Activated CD8-positive, alpha-beta memory T cell treated with anti-CD3 and anti-CD28 coated beads, Interleukin-2, amount 50 U/mL, for 24 hours (primary cell): Measurements from ENCODE around the gene BLACAT1.
"Not testable (repeated sequence)": the region's sequence is repeated elsewhere in the genome, so short reads cannot be mapped to it uniquely, and the experiment has no call there.

ENCODE experiments used
- DNase-seq: peaks from one replicate; pipeline ENCODE4 v3.0.0-alpha.2; 2020; ENCODE audit errors: extremely low read depth

Gene BLACAT1

DNA sequence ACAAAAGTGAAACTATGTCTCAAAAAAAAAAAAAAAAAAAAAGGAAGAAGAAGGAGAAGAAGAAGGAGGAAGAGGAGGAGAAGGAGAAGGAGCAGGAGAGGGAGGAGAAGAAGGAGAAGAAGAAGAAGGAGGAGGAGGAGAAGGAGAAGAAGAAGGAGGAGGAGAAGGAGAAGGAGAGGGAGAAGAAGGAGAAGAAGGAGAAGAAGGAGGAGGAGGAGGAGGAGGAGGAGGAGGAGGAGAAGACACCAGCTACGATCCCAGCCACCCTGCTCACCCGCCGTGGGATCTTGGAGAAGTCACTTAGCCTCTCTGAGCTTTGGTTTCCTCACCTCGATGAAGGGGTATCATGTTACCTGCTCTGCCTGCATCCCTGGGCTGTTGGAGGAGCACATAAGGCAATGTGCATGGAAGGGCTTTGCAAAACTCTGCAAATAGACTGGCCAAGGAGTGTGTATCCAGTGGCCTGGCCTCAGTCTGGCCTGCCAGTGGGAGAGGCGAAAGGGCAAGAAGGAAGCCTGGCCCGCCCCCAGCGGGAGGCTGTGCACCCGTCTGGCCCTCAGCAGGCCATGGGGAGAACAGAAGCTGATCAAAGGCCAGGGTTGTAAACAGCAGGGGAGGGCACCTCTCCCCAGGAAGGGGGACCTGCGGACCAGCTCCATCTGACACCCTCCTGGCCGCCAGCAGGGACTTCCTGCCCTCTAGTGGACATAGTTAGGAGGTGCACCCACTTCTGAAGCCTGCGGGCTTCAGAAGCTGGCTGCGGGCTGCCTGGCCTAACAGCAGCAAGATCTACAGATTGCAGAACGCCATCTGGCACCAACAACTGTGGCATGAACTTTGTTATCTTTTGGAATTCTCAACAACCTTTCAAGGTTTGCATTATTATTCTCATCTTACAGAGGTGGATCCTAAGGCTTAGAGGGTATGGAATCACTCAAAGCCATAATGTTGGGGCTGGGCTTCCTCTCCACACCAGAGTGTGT, 29.4 kb upstream of the BLACAT1 start:
- DNase-seq: no peak

DNA sequence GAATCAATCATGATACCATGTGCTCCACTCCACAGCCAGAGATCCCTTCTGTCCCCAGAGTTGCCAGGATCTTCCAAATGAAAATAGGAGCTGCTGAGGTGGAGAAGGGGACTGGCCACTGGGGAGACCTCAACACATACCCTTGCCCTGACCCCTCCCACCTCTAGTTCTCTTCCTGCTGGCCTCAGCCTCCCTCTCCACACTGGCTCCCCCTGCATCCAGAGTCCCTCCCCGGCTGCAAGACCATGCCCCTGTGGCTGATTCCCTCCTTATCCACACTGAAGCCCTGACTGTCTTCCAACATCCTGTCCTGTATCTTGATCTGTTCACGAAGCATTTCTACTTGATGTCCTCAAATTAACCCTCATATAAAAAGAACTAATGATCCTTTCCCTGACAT, 27.5 kb upstream of the BLACAT1 start:
- no peak for DNase-seq

DNA sequence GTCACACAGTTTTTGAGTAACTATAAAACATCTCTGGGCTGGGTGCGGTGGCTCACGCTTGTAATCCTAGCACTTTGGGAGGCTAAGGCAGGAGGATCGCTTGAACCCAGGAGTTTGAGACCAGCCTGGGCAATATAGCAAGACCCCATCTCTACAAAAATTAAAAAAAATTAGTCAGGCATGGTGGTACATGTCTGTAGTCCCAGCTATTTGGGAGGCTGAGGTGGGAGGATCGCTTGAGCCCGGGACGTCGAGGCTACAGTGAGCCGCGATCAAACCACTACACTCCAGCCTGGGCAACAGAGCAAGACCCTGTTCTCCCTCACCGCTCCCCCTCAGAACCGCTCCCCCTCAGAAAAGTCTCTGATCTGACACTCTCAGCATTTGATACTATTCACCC, 26.7 kb upstream of the BLACAT1 start:
- not testable (repeated sequence) for DNase-seq

DNA sequence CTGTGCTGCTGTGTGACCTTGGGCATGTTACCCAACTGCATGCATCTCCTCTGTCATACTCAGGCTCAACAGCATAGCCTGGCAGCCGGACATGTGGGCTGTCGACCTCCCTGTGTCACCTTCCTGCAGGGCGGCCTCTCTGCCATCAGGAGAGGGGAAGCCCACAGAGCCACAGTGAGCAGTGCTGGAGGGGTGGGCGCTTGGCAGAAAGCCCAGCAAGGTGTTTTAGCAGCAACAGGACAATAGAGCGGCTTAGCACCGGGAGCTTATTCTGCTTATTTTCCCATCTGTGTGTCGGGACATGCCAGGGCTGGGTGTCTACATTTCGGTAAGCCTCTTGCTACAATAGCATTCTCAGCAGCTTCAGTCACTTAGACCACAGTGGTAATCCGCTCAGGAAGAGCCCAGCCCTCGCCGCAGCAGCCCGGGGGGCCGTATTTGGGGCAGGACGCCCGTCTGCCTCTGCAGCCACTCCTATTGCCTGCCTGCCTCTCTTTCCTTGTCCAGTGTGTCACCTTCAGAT, 25.8 kb upstream of the BLACAT1 start:
- DNase-seq: no peak

DNA sequence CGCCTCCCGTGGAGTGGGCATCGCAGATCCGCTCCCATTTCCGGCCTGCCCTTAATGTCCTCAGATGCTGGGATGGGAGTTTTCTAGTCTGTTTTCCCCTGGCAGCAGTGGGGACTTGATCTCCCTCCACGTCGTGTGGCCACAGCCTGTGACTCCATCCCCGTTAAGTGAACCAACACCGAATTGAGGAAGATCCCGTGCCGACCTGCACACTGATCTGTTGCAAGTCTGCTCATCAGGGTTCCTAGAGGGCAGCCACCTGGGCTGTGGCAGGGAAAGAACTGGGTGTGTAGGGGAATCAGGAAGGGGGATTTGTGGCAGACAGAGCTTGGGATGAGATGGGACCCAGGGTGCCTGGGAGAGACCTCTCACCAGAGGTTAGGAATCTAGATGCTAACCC, 25.4 kb upstream of the BLACAT1 start:
- no peak for DNase-seq

DNA sequence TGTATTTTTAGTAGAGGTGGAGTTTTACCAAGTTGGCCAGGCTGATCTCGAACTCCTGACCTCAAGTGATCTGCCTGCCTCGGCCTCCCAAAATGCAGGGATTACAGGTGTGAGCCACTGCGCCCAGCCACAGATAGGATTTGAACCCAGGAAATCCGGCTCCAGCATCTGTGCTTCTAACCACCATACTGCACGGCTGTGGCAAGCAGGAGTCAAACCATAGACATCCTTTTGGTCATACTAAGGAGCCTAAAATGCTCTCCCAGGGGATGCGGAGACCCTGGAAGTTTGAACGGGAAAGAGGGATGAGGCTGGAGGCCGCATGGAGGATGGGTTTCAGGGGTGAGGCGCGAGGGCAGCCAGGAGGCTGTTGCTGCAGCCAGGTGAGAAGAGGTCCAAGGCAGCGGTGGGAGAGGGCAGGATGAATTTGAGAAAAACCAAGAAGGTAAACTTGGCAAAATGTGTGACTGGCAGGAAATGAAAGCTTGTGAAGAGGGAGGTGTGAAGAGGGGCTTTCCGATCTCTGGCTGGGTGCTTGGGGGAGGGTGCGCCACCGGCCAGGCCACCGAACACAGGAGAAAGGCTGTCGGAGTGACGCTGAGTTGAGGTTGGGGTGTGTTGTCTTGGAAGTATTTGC, 24.6 kb upstream of the BLACAT1 start:
- DNase-seq: peak; percentile 32

DNA sequence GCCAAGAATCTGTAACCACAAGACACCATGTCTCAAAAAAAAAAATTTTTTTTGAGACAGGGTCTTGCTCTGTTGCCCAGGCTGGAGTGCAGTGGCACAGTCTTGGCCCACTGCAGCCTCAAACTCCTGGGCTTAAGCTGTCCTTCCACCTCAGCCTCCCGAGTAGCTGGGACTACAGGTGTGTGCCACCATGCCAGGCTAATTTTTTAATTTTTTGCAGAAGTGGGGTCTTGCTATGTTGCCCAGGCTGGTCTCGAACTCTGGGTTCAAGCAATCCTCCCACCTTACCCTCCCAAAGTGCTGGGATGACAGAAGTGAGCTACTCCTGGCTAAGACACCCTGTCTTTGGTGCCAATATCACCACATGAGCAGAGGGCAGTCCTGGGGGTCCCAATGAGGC, 23.1 kb upstream of the BLACAT1 start:
- not testable (repeated sequence) for DNase-seq

DNA sequence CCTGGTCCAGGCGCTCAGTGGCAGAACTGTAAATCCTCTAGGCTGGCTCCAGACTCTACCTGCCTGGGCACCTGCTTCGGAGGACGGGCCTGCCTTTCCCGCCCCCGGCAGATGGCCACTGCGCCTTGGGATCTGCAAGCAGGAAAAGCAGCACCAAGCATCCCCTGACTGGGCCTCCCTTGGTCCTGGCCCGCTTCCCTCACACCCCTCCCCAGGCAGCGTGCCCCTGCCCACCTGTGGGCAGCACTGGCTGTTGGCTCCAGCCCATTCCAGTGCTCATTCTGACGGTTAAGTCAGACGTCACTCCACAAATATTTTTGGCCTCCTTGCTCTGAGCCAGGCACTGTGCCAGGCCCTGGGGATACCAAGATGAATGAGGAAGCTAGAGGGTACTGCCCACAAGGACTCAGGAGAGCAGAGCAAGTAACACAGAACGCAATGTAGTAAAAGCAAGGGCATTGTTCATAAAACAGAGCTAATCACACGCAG, 22.0 kb upstream of the BLACAT1 start:
- no peak for DNase-seq

DNA sequence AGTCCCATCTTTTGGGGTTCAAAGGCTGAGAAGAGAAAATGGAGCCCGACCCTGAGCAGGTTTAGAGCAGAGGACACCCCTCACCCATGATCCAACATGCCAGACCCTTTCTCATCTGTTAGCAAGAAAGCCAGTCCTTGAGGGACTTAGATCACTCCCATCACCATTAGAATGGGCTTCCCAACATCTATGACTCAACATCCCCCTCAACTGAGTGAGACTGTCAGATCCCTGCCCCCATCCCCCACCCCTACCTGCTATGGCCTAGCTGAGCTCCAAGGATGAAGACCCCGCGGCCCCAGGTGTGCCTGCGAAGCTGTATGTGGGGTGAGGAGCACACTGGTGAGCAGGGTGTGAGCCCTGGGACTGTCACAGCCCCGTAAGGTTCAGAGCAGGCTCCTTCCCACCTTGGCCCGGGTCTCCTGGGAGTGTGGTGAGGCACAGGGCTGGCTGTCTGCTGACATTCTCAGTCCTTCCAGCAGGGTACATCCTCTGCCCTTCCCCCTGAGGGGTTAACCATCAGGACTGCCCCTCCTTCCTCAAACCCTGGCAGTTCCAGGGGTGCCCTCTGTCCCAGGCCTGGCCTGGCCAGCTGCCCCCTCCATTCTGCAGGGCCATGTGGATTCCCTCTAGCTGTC, 21.4 kb upstream of the BLACAT1 start:
- no peak for DNase-seq

DNA sequence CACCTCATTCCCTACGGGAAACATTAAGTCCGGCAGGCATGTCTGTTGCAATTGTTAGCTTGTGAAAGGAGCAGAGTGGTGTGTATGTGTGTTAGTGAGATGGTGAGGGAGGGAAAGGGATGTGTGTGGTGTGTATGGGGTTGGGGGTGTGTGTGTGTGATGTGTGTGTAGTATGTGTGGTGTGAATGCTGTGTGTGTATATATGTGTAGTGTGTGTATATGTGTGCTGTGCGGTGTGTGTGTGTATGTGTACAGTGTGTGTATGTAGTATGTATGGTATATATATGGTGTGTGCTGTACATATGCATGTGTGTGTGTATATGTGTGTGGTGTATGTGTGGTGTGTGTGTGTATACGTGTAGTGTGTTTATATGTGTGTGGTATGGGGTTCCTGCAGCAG, 20.8 kb upstream of the BLACAT1 start:
- DNase-seq: no peak

DNA sequence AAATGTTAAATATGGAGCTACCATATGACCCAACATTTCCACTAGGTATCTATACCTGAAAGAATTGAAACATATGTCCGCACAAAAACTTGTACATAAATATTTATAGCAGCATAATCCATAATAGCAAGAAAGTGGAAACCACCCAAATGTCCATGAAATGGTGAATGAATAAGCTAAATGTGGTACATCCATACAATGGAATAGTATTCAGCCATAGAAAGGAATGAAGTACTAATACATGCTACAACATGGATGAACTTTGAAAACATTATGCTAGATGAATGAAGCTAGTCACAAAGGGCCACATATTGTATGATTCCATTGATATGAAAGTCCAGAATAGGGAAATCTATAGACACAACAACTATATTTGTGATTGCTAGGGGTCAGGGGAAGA, 20.0 kb upstream of the BLACAT1 start:
- DNase-seq: no peak

DNA sequence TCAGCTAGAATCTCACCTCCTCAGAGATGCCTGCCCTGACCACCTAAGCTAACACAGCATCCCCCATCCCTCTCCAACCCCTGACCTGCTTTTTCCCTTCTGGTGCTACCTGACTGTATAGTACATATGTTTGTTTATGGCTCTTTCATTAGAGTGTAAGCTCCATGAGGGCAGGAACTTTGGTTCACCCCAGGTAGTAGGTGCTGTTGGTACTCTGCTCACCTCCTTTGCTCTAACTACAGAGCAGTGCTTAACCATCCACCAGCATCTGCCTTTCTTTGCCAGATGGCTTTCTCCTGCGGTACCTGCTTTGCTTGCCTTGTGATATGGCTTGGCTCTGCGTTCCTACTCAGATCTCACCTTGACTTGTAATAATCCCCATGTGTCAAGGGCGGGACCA, 18.7 kb upstream of the BLACAT1 start:
- no peak for DNase-seq

DNA sequence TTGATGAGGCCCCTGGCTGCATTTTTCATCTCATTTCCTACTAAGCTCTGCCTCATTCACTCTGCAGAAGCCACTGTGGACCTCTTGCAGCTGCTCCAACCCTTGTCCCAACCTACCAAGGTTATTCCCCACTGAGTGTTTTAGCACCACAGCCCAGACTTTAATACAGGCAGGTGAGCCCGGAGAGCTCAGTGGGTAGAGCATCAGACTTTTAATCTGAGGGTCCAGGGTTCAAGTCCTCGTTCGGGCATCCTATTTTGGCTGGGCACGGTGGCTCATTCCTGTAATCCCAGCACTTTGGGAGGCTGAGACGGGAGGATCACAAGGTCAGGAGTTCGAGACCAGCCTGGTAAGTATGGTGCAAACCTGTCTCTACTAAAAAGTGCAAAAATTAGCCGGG, 18.1 kb upstream of the BLACAT1 start:
- DNase-seq: no peak

DNA sequence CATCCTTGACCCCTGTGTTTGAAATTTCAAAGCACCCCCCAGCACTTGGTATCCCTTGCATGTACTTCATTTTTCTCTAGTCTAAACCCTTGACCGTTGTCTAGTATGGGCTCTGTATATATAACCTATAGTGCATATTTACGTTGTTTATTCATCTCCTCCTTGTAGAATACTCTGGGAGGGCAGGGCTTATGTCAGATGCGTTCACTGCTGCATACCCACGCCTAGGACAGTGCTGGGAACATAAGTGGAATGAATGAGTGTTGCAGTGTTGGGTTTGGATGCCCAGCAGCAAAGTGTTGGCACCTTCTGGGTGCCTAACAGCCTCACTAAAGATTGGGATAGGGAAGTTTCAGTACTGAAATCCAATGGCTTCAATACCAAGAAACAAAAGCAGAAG, 17.6 kb upstream of the BLACAT1 start:
- DNase-seq: no peak

DNA sequence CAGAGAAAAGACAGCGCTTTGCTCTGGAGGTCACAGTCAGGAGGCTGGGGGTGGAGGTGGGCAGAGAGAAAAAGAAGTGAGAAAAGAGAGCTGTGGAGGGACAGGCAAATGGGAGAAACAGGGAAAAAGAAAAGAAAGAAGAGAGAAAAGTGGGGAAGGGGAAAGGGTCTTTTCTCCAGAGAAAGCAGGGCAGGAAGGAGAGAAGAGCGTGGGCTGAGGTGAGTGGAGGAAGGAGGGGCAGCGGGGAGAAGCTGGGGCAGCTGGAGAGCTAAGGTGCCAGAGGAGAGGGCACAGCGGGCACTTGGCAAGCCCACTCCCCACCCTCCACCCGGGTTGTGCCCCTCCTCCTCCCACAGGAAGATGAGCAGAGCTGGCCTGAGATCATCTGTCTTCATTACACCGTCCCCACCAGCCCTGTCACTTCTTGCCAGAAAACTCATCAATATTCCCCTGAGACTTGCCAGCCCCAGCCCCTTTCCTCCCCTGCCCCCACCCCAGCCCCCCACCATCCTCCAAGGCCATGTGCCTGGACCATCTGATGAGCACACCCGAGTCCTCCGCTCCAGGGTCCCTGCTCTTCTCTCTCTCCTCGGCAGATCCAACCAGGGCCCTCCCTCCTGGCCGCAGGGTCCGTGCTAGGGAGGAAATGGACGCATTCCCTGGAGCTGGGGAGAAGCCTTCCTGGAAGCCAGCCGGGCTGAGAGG, 17.0 kb upstream of the BLACAT1 start:
- no peak for DNase-seq

DNA sequence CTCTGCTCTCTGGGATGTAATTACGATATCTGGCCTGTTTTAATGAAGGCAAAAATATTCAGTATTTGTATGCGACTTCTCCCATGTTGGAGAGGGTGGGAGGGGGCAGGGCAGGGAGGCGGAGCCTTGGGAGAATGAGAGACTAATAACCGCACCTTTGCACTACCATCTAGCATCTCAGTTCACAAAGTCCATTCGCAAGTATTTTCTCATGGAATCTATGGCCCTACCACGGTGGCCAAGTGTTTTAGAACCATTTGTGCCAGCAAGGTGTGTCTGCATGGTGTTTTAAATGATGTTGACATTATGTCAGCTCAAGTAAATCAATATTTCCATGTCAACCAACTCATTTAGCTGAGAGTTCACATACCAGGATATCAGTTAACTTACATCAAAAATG, 14.3 kb upstream of the BLACAT1 start:
- no peak for DNase-seq

DNA sequence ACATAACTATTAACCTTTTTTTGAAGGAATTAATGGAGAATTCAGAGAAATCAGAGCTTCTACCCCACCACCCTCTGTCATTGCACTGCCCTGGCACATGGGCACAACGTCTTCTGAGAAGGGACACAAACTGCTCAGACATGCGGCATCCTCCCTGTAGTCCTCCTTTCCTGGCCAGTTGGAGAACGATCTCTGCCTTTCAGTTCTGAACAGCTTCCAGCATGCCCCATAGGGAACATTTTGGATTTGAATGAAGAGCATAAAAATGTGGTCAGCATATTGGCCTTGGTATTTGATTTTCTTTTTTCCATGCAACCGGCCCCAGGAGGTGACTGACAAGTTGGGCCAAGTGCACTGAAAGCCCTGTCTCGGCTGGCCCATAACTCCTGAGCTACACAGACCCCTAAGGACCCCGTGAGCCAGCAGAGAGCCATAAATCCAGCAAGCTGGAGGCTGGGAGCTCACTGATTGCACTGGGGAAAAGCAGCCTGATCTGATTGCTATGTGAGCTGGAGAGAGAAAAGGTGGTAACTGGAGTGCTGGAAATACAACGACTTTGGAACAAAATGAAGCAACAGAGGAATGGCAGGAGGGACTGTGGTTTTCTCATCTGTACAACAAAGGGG, 10.9 kb upstream of the BLACAT1 start:
- no peak for DNase-seq

DNA sequence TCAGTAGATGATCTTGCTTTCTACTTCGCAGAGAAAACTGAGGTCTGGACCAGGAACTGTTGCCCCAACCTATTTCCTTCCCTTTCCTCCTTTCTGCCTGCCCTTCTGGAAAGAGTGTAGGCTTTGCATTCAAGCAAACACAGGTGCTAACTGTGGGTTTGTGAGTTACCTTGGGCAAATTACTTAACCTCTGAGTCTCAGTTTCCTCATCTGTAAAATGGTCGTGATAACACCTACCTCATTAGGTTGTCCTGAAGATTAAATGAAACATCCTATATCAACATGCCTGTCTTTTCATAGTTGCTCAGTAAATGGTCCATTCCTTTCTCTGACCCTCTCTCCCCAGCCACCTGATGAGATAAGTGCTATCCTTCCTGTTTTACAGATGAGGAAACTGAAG, 9.5 kb upstream of the BLACAT1 start:
- no peak for DNase-seq

DNA sequence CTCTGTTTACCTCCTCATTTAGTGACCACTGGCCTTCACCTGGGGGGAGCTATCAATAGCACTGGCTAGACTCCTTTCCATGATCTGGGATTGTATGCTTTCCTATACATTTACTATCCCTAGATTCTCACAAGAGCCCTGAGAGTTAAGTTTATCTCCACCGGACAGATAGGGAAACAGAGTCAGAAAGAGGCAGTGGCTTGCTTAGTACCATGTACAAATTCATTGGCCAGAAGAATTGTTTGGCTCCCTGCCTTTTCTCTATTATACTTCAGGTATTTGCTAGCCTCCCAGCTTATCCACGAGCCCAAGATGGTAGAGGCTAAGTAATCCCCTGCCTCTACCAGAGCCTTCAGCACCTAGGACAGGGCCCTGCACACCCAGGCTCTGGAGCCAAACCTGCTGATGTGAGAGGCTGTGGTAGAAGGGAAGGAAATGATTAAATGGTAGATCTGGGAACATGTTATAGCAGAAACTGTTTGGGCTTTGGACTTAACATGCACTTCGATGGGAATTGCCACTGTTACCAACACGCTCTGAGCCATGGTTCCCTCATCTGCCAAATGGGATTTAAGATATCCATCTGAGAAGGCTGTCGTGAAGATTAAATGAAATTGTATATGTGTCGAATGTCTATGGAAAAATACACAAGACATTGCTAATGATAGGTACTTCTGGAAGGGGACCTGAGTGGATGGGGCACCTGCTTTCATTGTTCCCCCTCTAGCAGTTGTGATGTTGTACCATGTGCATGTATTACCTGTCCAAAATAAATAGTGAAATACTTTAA, 3.1 kb upstream of the BLACAT1 start:
- no peak for DNase-seq
